GM12891 (cell line): Measurements from ENCODE around the gene NIT1.

ENCODE experiments used
- PAX5 ChIP-seq: IDR thresholded peaks from 2 replicates; pipeline ENCODE4 v1.6.1; 2011; ENCODE audit warnings: low read length, moderate library complexity, mild to moderate bottlenecking; ENCODE audit not compliant: insufficient read depth, severe bottlenecking
- POLR2A ChIP-seq: IDR thresholded peaks from 2 replicates; pipeline ENCODE4 v1.6.1; 2011; ENCODE audit warnings: low read depth, low read length, control low read depth
- POLR2AphosphoS5 ChIP-seq: IDR thresholded peaks from 2 replicates; pipeline ENCODE4 v1.6.1; 2011; ENCODE audit warnings: low read depth, low read length, control low read depth
- POU2F2 ChIP-seq: IDR thresholded peaks from 2 replicates; pipeline ENCODE4 v1.6.1; 2011; ENCODE audit warnings: low read depth, mild to moderate bottlenecking, control low read depth, low read length, moderate library complexity
- SPI1 ChIP-seq: IDR thresholded peaks from 2 replicates; pipeline ENCODE4 v1.6.1; 2011; ENCODE audit warnings: low read depth, low read length, control low read depth
- TAF1 ChIP-seq: IDR thresholded peaks from 2 replicates; pipeline ENCODE4 v1.6.1; 2011; ENCODE audit warnings: low read depth, low read length, control low read depth

DNA sequence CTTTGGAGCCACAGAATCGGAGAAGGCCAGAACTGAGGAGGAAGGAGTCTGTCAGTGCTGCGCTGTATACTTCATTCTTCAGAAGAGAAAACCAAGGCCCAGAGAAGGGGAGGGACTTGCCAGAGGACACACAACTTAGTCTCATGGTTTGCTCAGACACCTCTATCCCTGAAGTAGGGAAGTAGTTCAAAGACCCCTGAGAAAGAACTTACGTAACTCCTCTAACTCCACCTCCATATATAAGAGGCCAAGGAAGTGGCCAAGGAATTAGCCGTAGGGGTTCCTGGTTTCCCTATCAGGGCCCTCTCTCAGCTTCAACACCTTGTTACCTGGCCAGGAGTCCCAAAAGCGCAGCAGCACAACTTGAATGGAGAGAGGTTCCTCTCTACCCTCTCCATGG is 28.0 kb upstream of the NIT1 start:
- TF ChIP-seq POLR2A (no peak), TAF1 (no peak), POLR2AphosphoS5 (no peak), SPI1 (no peak), PAX5 (no peak), POU2F2 (no peak)
